ENCODE results near the gene MAG.

Gene MAG

GRCh38 chr19:35299523-35300338, 7.8 kb downstream of the MAG start:
- TF ChIP-seq EZH2phosphoT487 (IDR thresholded peaks at IDR 0.05; ENCODE audit: low read depth), result no peak
- TF ChIP-seq, protein P1, sequence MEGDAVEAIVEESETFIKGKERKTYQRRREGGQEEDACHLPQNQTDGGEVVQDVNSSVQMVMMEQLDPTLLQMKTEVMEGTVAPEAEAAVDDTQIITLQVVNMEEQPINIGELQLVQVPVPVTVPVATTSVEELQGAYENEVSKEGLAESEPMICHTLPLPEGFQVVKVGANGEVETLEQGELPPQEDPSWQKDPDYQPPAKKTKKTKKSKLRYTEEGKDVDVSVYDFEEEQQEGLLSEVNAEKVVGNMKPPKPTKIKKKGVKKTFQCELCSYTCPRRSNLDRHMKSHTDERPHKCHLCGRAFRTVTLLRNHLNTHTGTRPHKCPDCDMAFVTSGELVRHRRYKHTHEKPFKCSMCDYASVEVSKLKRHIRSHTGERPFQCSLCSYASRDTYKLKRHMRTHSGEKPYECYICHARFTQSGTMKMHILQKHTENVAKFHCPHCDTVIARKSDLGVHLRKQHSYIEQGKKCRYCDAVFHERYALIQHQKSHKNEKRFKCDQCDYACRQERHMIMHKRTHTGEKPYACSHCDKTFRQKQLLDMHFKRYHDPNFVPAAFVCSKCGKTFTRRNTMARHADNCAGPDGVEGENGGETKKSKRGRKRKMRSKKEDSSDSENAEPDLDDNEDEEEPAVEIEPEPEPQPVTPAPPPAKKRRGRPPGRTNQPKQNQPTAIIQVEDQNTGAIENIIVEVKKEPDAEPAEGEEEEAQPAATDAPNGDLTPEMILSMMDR (IDR thresholded peaks at IDR 0.05; ENCODE audit: low read depth, low read length), result no peak
- Histone ChIP-seq H3K9ac (ENCODE audit: low read length) (no peak overlapping the region), H3K4me3 (ENCODE audit: low read length) (no peak overlapping the region), H3K4me2 (ENCODE audit: low read length) (no peak overlapping the region), H3K27ac (ENCODE audit: low read length) (no peak overlapping the region), H4K20me1 (ENCODE audit: insufficient read depth, low read length) (no peaks in the 10 kb centered on the region), H3K9me3 (ENCODE audit: insufficient read depth, low read length) (no peaks in the 10 kb centered on the region), H3K79me2 (ENCODE audit: low read length) (no peaks in the 10 kb centered on the region), H2AFZ (ENCODE audit: low read depth, low read length) (no peak overlapping the region), H3K4me1 (ENCODE audit: low read length) (no peaks in the 10 kb centered on the region), H3K27me3 (ENCODE audit: low read depth, low read length) (0 out of 2 replicates have a peak, but pooled peaks cover 3% of the 10 kb centered on the region), H3K36me3 (replicated peaks; ENCODE audit: low read depth, low read length) (no peaks in the 10 kb centered on the region)

- Histone ChIP-seq H3K4me3 (ENCODE audit: low read length) (no peak overlapping the region), H3K27me3 (ENCODE audit: low read depth, low read length) (0 out of 2 replicates have a peak, but pooled peaks cover 2% of the 10 kb centered on the region), H3K9me3 (ENCODE audit: insufficient read depth, low read length) (no peaks in the 10 kb centered on the region), H3K4me2 (ENCODE audit: low read length) (no peak overlapping the region), H3K36me3 (replicated peaks; ENCODE audit: low read depth, low read length) (no peaks in the 10 kb centered on the region), H3K4me1 (ENCODE audit: low read length) (no peaks in the 10 kb centered on the region), H4K20me1 (ENCODE audit: insufficient read depth, low read length) (no peaks in the 10 kb centered on the region), H3K27ac (ENCODE audit: low read length) (no peak overlapping the region), H2AFZ (ENCODE audit: low read depth, low read length) (no peak overlapping the region), H3K9ac (ENCODE audit: low read length) (no peak overlapping the region), H3K79me2 (ENCODE audit: low read length) (no peaks in the 10 kb centered on the region)
- TF ChIP-seq EZH2phosphoT487 (IDR thresholded peaks at IDR 0.05; ENCODE audit: low read depth), result no peak
- TF ChIP-seq, protein P1 (IDR thresholded peaks at IDR 0.05; ENCODE audit: low read depth, low read length), result no peak
Observed at GRCh38 chr19:35300339-35300649, 8.3 kb downstream of the MAG start.

- Histone ChIP-seq H3K79me2 (ENCODE audit: low read length) (no peaks in the 10 kb centered on the region), H3K4me2 (ENCODE audit: low read length) (no peak overlapping the region), H3K9me3 (ENCODE audit: insufficient read depth, low read length) (no peaks in the 10 kb centered on the region), H3K27ac (ENCODE audit: low read length) (no peak overlapping the region), H3K9ac (ENCODE audit: low read length) (no peak overlapping the region), H4K20me1 (ENCODE audit: insufficient read depth, low read length) (no peaks in the 10 kb centered on the region), H2AFZ (ENCODE audit: low read depth, low read length) (no peak overlapping the region), H3K4me3 (ENCODE audit: low read length) (no peak overlapping the region), H3K36me3 (replicated peaks; ENCODE audit: low read depth, low read length) (no peaks in the 10 kb centered on the region), H3K27me3 (ENCODE audit: low read depth, low read length) (no peaks in the 10 kb centered on the region), H3K4me1 (ENCODE audit: low read length) (no peaks in the 10 kb centered on the region)
- TF ChIP-seq, protein P1 (IDR thresholded peaks at IDR 0.05; ENCODE audit: low read depth, low read length), result no peak
- no peak for TF ChIP-seq EZH2phosphoT487 (IDR thresholded peaks at IDR 0.05; ENCODE audit: low read depth)
Observed at GRCh38 chr19:35301961-35302360, 10.0 kb downstream of the MAG start.

DNA sequence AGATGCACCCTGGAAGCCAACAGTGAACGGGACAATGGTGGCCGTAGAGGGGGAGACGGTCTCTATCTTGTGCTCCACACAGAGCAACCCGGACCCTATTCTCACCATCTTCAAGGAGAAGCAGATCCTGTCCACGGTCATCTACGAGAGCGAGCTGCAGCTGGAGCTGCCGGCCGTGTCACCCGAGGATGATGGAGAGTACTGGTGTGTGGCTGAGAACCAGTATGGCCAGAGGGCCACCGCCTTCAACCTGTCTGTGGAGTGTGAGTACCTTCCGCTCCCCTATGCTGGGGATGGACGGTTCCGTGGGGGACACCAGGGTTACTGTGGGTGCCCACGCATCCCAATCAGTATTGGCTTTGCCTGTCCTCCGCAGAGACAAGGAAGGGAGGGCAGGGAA, 10.5 kb downstream of the MAG start:
- H3K36me3 ChIP-seq (replicated peaks; ENCODE audit: low read depth, low read length), result no peaks in the 10 kb centered on the region
- TF ChIP-seq, protein P1 (IDR thresholded peaks at IDR 0.05; ENCODE audit: low read depth, low read length), result no peak
- no peak for TF ChIP-seq EZH2phosphoT487 (IDR thresholded peaks at IDR 0.05; ENCODE audit: low read depth)

More for the DNA sequence above, 10.5 kb downstream of the MAG start:
- H3K4me1 ChIP-seq (ENCODE audit: low read length), result no peaks in the 10 kb centered on the region
- no peaks in the 10 kb centered on the region for H3K9me3 ChIP-seq (ENCODE audit: insufficient read depth, low read length)
- no peak overlapping the region for H3K27ac ChIP-seq (ENCODE audit: low read length)
- no peaks in the 10 kb centered on the region for H3K79me2 ChIP-seq (ENCODE audit: low read length)
- no peaks in the 10 kb centered on the region for H4K20me1 ChIP-seq (ENCODE audit: insufficient read depth, low read length)
- H2AFZ ChIP-seq (ENCODE audit: low read depth, low read length), result no peak overlapping the region
- H3K9ac ChIP-seq (ENCODE audit: low read length), result no peak overlapping the region
- no peak overlapping the region for H3K4me3 ChIP-seq (ENCODE audit: low read length)
- no peak overlapping the region for H3K4me2 ChIP-seq (ENCODE audit: low read length)
- H3K27me3 ChIP-seq (ENCODE audit: low read depth, low read length), result no peaks in the 10 kb centered on the region

Data from OCI-LY3 (cell line).